Peyer's patch (tissue), 4 donors: ENCODE data around the gene RUNX1. TPM values are rescaled to one million over a fixed set of nuclear protein-coding genes. Genes with fewer than 3 reads are reported as not detected.

ENCODE experiments used
- DNase-seq, 3 donors: peaks; one replicate each; pipeline ENCODE4 v3.0.0-alpha.2; 2017 to 2019
- H3K27ac ChIP-seq, 4 donors: fragments of 200-600 bp; sonication (generic); one replicate each; pipeline ENCODE4 v1.5.1; 2016 to 2019
- H3K27me3 ChIP-seq, 2 donors: fragments of 200-600 bp; sonication (generic); one replicate each; pipeline ENCODE4 v1.5.1; 2019
- H3K36me3 ChIP-seq, 3 donors: fragments of 200-600 bp; sonication (generic); one replicate each; pipeline ENCODE4 v1.5.1; 2016 to 2019
- H3K4me1 ChIP-seq, 4 donors: fragments of 200-600 bp; sonication (generic); one replicate each; pipeline ENCODE4 v1.5.1; 2016 to 2019
- H3K4me3 ChIP-seq, 4 donors: fragments of 200-600 bp; sonication (generic); 1 replicate in 3 of 4; 2 replicates in 1 of 4; pipeline ENCODE4 v1.5.1; 2016 to 2019; ENCODE audit warnings: mild to moderate bottlenecking in 1 of 4
- H3K9me3 ChIP-seq, 4 donors: fragments of 200-600 bp; sonication (generic); one replicate each; pipeline ENCODE4 v1.5.1; 2016 to 2019; ENCODE audit warnings: mild to moderate bottlenecking in 1 of 4
- CTCF ChIP-seq, 6 experiments: fragments of 450-650 bp in 4 of 6; fragments of 200-600 bp in 2 of 6; sonication (generic) in 1 of 6; IDR thresholded peaks; one replicate each; pipeline ENCODE4 v1.5.1; 2017 to 2019; ENCODE audit warnings: antibody characterized with exemption in 6 of 6, mild to moderate bottlenecking in 3 of 6, moderate library complexity in 1 of 6
- POLR2A ChIP-seq, 2 donors: fragments of 450-650 bp; IDR thresholded peaks; one replicate each; pipeline ENCODE4 v1.5.1; 2017; ENCODE audit warnings: antibody characterized with exemption in 2 of 2, mild to moderate bottlenecking in 2 of 2, moderate library complexity in 2 of 2
- total RNA-seq, 4 donors: library from RNA; depleted of rRNA; stranded (reverse); fragments of >200 nt; gene quantifications; one replicate each; pipeline ENCODE4 v1.1.0, GENCODE V29; 2016

The RUNX1 gene
- total RNA-seq, 4 donors from 2014 or later: 15.1 to 80.9 (median 24.1) TPM

- H3K4me3 ChIP-seq: no peak overlapping the region
- H3K9me3 ChIP-seq: no peaks in the 10 kb centered on the region
- no peak for DNase-seq
- H3K4me1 ChIP-seq: peaks cover 0 to 4% (median 0%) of the 10 kb centered on the region in 4 donors
- no peak overlapping the region for H3K27ac ChIP-seq
- H3K36me3 ChIP-seq: peaks cover 0 to 11% (median 0%) of the 10 kb centered on the region in 3 donors
- no peaks in the 10 kb centered on the region for H3K27me3 ChIP-seq
- no peak for TF ChIP-seq POLR2A (IDR thresholded peaks at IDR 0.05)
- no peak for TF ChIP-seq CTCF (IDR thresholded peaks at IDR 0.05)
Measured at GRCh38 chr21:34824314-34824713, 224.8 kb downstream of the RUNX1 start.

- DNase-seq: peak in 1 of 3 donors; percentile 64
- peak overlapping the region in 2 of 4 donors; percentile 40 to 55 for H3K27ac ChIP-seq
- no peak for TF ChIP-seq POLR2A (IDR thresholded peaks at IDR 0.05)
- no peak for TF ChIP-seq CTCF (IDR thresholded peaks at IDR 0.05)
- no peaks in the 10 kb centered on the region for H3K9me3 ChIP-seq
- H3K4me1 ChIP-seq: peaks cover 0 to 15% (median 0%) of the 10 kb centered on the region in 4 donors
- no peak overlapping the region for H3K4me3 ChIP-seq
- peaks cover 0 to 11% (median 0%) of the 10 kb centered on the region in 3 donors for H3K36me3 ChIP-seq
- no peaks in the 10 kb centered on the region for H3K27me3 ChIP-seq
Measured at GRCh38 chr21:34822942-34823341, 226.2 kb downstream of the RUNX1 start.

GRCh38 chr21:34822168-34822567 is 226.9 kb downstream of the RUNX1 start:
- DNase-seq: no peak
- Histone ChIP-seq H3K27me3 (no peaks in the 10 kb centered on the region), H3K36me3 (peaks cover 0 to 5% (median 0%) of the 10 kb centered on the region in 3 donors), H3K4me3 (no peak overlapping the region), H3K27ac (peak overlapping the region in 2 of 4 donors; percentile 40 to 55), H3K4me1 (peaks cover 0 to 15% (median 0%) of the 10 kb centered on the region in 4 donors), H3K9me3 (no peaks in the 10 kb centered on the region)
- TF ChIP-seq CTCF (IDR thresholded peaks at IDR 0.05) (peak in 1 of 6 experiments; percentile 14), POLR2A (IDR thresholded peaks at IDR 0.05) (no peak)

GRCh38 chr21:34821717-34822116 is 227.4 kb downstream of the RUNX1 start:
- Histone ChIP-seq H3K9me3 (no peaks in the 10 kb centered on the region), H3K4me1 (peaks cover 0 to 15% (median 0%) of the 10 kb centered on the region in 4 donors), H3K4me3 (no peak overlapping the region), H3K27ac (peak overlapping the region in 1 of 4 donors; percentile 40), H3K27me3 (no peaks in the 10 kb centered on the region), H3K36me3 (peaks cover 0 to 2% (median 0%) of the 10 kb centered on the region in 3 donors)
- TF ChIP-seq CTCF (IDR thresholded peaks at IDR 0.05): no peak
- no peak for TF ChIP-seq POLR2A (IDR thresholded peaks at IDR 0.05)
- no peak for DNase-seq

GRCh38 chr21:34820051-34820450 is 229.1 kb downstream of the RUNX1 start:
- Histone ChIP-seq H3K36me3 (no peaks in the 10 kb centered on the region), H3K9me3 (no peaks in the 10 kb centered on the region), H3K27me3 (no peaks in the 10 kb centered on the region), H3K27ac (no peak overlapping the region), H3K4me3 (no peak overlapping the region), H3K4me1 (peaks cover 0 to 15% (median 0%) of the 10 kb centered on the region in 4 donors)
- TF ChIP-seq POLR2A (IDR thresholded peaks at IDR 0.05): no peak
- no peak for TF ChIP-seq CTCF (IDR thresholded peaks at IDR 0.05)
- DNase-seq: no peak
